Calu3 (cell line): Measurements from ENCODE around the gene MDM4. TPM values are rescaled to one million over a fixed set of nuclear protein-coding genes. Genes with fewer than 3 reads are reported as not detected.

Experiments
- BruUV-seq: library from RNA; stranded (reverse); fragments of 400-500 nt; replicated peaks from 2 replicates; lab custom pipeline; 2021; lab: Mats Ljungman, UMichigan
- CTCF ChIA-PET: fragments of 300-600 bp; sonication (Branson Sonifier 250); formaldehyde crosslinking; loops from one replicate; lab custom pipeline; 2022; ENCODE audit warnings: antibody characterized with exemption; lab: Charles Lee
- DNase-seq: peaks from one replicate; pipeline ENCODE4 v3.0.0; 2022
- H3K27ac Mint-ChIP-seq: one replicate; pipeline ENCODE4 v1.8.0; 2022; ENCODE audit warnings: mixed read lengths; ENCODE audit not compliant: unreplicated experiment
- H3K27me3 Mint-ChIP-seq: one replicate; pipeline ENCODE4 v1.8.0; 2022; ENCODE audit warnings: mixed read lengths; ENCODE audit not compliant: unreplicated experiment
- H3K36me3 Mint-ChIP-seq: one replicate; pipeline ENCODE4 v1.8.0; 2022; ENCODE audit warnings: mild to moderate bottlenecking, moderate library complexity, mixed read lengths; ENCODE audit not compliant: insufficient read depth, unreplicated experiment
- H3K4me1 Mint-ChIP-seq: one replicate; pipeline ENCODE4 v1.8.0; 2022; ENCODE audit warnings: mild to moderate bottlenecking, low read depth, mixed read lengths; ENCODE audit not compliant: unreplicated experiment
- H3K4me3 Mint-ChIP-seq: one replicate; pipeline ENCODE4 v1.8.0; 2022; ENCODE audit warnings: mild to moderate bottlenecking, low read depth, moderate library complexity, mixed read lengths; ENCODE audit not compliant: unreplicated experiment
- H3K9me3 Mint-ChIP-seq: one replicate; pipeline ENCODE4 v1.8.0; 2022; ENCODE audit warnings: low read depth, mixed read lengths; ENCODE audit not compliant: unreplicated experiment
- intact Hi-C: fragments of 100-400 bp; cut with micrococcal nuclease; formaldehyde crosslinking; loops from one replicate; pipeline ENCODE4 v1.10.0; 2022; ENCODE audit not compliant: unreplicated experiment
- total RNA-seq: library from RNA; stranded (reverse); gene quantifications from 2 replicates; pipeline ENCODE4 v1.2.3, GENCODE V29; 2022
- TF ChIP-seq, protein P1 (sequence below): fragments of 200-600 bp; IDR thresholded peaks from one replicate; pipeline ENCODE4 v1.8.0; 2022; ENCODE audit warnings: antibody characterized with exemption; ENCODE audit not compliant: unreplicated experiment

Gene MDM4
- total RNA-seq, 1 experiment from 2014 or later = 106 TPM

DNA sequence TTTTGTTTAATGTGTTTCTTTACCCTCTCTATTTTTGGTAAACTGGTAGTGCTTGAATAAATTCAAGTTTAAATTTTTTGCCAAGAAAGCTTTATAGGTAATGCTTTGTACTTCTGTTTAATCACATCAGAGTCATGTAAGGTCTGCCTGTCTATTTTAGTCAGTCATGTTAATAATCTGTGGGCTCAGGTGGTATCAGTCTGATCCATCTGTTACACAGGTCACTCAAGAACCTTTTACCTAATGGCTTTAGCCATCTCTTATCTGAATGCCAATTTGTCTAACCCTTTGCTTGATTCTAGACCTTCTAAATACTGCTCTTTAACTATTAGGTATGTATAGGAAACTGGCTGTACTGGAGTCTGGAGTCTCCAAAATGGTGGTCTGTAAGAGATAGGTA lies 16.6 kb downstream of the MDM4 start:
- CTCF ChIA-PET = interaction anchor here (0.7 kb wide), 1 partner anchor 34 kb away, joined by 4 read pairs; no protein-coding TSS in a partner anchor
- no peaks in the 10 kb centered on the region for H3K27me3 Mint-ChIP-seq
- no peaks in the 10 kb centered on the region for H3K4me1 Mint-ChIP-seq
- TF ChIP-seq, protein P1, sequence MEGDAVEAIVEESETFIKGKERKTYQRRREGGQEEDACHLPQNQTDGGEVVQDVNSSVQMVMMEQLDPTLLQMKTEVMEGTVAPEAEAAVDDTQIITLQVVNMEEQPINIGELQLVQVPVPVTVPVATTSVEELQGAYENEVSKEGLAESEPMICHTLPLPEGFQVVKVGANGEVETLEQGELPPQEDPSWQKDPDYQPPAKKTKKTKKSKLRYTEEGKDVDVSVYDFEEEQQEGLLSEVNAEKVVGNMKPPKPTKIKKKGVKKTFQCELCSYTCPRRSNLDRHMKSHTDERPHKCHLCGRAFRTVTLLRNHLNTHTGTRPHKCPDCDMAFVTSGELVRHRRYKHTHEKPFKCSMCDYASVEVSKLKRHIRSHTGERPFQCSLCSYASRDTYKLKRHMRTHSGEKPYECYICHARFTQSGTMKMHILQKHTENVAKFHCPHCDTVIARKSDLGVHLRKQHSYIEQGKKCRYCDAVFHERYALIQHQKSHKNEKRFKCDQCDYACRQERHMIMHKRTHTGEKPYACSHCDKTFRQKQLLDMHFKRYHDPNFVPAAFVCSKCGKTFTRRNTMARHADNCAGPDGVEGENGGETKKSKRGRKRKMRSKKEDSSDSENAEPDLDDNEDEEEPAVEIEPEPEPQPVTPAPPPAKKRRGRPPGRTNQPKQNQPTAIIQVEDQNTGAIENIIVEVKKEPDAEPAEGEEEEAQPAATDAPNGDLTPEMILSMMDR = no peak
- H3K36me3 Mint-ChIP-seq = peaks cover 66% of the 10 kb centered on the region
- no TSS peak for BruUV-seq
- H3K27ac Mint-ChIP-seq = no peak overlapping the region
- H3K4me3 Mint-ChIP-seq = no peak overlapping the region
- no peaks in the 10 kb centered on the region for H3K9me3 Mint-ChIP-seq
- no peak for DNase-seq
- intact Hi-C loops = no loop called here

DNA sequence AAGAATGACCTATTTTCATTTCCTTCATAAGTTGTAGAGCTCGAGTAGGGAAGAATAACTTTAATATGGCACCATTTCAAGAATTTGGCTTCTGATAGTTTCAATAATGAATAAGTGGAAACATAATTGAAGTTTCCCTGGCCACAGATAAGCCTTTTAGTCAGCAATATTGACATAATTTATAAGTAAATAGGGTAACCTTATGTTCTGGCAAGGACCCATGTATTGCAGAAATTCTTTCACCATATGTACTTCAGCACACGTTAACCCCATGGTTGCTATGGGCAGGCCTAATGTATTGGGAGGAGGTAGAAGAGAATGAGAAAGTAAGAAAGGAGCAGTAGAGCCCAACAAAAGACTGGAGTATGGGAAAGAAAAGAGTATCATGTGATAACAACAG lies 25.4 kb downstream of the MDM4 start:
- intact Hi-C loops = no loop called here
- H3K9me3 Mint-ChIP-seq = no peaks in the 10 kb centered on the region
- no peak overlapping the region for H3K27ac Mint-ChIP-seq
- peaks cover 72% of the 10 kb centered on the region for H3K36me3 Mint-ChIP-seq
- CTCF ChIA-PET = no interaction called here
- H3K4me3 Mint-ChIP-seq = no peak overlapping the region
- DNase-seq = no peak
- TF ChIP-seq, protein P1 = no peak
- no peaks in the 10 kb centered on the region for H3K27me3 Mint-ChIP-seq
- no TSS peak for BruUV-seq
- H3K4me1 Mint-ChIP-seq = peaks cover 17% of the 10 kb centered on the region

DNA sequence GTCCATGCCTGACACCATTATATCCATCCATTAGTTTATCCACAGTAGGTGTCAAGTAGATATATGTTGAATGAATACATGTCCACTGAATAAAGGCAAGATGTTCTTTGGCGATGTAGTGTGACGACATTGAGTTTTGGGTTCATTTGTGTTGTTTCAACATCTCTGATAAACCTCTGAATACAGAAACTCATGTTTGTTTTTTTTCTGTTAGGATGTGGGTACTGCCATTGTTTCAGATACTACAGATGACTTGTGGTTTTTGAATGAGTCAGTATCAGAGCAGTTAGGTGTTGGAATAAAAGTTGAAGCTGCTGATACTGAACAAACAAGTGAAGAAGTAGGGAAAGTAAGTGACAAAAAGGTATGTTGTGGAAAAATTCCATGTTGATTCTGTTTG lies 28.1 kb downstream of the MDM4 start:
- peaks cover 17% of the 10 kb centered on the region for H3K4me1 Mint-ChIP-seq
- no TSS peak for BruUV-seq
- no peak overlapping the region for H3K27ac Mint-ChIP-seq
- peaks cover 61% of the 10 kb centered on the region for H3K36me3 Mint-ChIP-seq
- TF ChIP-seq, protein P1 = no peak
- no peak overlapping the region for H3K4me3 Mint-ChIP-seq
- DNase-seq = no peak
- no peaks in the 10 kb centered on the region for H3K9me3 Mint-ChIP-seq
- CTCF ChIA-PET = interaction anchor here (0.9 to 1.3 kb wide), 2 partner anchors 237 to 263 kb away, joined by 3 to 4 read pairs; no protein-coding TSS in a partner anchor
- intact Hi-C loops = no loop called here
- H3K27me3 Mint-ChIP-seq = no peaks in the 10 kb centered on the region

DNA sequence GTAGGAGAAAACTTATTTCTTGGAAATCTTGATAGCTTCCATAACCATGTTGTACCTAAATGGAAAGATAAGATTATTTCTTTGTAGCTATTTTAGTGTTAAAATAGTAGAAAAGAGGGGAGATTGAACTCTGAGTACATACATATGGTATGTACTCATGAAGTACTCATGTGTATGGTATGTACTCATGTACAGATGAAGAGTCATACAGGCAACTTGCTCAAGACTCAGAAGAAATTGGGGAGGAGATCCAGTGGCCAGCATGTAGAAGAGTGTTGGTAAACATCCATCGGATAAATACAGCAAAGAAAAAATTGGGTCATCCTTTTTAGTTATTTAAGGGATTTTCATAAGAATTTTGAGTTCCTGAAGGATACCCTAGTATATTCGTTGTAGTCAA lies 29.0 kb downstream of the MDM4 start:
- Mint-ChIP-seq H3K4me1 (peaks cover 17% of the 10 kb centered on the region), H3K27ac (no peak overlapping the region), H3K4me3 (no peak overlapping the region), H3K9me3 (no peaks in the 10 kb centered on the region), H3K27me3 (no peaks in the 10 kb centered on the region), H3K36me3 (peaks cover 61% of the 10 kb centered on the region)
- CTCF ChIA-PET = interaction anchor here (0.6 to 1.3 kb wide), 3 partner anchors 10 to 262 kb away, joined by 3 to 4 read pairs (median 3); no protein-coding TSS in a partner anchor
- intact Hi-C loops = no loop called here
- no TSS peak for BruUV-seq
- no peak for DNase-seq
- TF ChIP-seq, protein P1 = no peak
